KOPT-K1 (cell line): ENCODE results near the gene PINK1.

ENCODE experiments used
- H3K27ac ChIP-seq: fragments of 200-600 bp; sonication (generic); 2 replicates; pipeline ENCODE4 v1.5.1; 2016; ENCODE audit warnings: antibody characterized with exemption, mild to moderate bottlenecking, low read depth, low read length; ENCODE audit not compliant: poor library complexity, severe bottlenecking
- H3K36me3 ChIP-seq: fragments of 200-600 bp; sonication (generic); 2 replicates; pipeline ENCODE4 v1.5.1; 2017; ENCODE audit warnings: antibody characterized with exemption, mild to moderate bottlenecking, low read length, moderate library complexity; ENCODE audit not compliant: insufficient read depth
- H3K9me3 ChIP-seq: fragments of 200-600 bp; sonication (generic); 2 replicates; pipeline ENCODE4 v1.5.1; 2017; ENCODE audit warnings: antibody characterized with exemption, low read length, mild to moderate bottlenecking; ENCODE audit not compliant: insufficient read depth, poor library complexity, severe bottlenecking

Gene PINK1

DNA sequence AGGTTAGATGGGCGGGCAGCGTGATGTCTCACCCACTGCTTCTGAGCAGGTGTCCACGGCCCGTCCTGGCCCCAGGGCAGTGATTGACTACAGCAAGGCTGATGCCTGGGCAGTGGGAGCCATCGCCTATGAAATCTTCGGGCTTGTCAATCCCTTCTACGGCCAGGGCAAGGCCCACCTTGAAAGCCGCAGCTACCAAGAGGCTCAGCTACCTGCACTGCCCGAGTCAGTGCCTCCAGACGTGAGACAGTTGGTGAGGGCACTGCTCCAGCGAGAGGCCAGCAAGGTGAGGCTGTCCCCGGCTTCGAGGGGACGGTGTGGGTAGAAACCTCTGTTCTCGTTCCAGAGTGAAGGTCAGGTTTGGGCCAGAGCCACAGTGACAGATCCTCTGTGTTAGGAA is 15.7 kb downstream of the PINK1 start:
- Histone ChIP-seq H3K9me3 (no peaks in the 10 kb centered on the region), H3K36me3 (peaks cover 61% of the 10 kb centered on the region), H3K27ac (no peak overlapping the region)

DNA sequence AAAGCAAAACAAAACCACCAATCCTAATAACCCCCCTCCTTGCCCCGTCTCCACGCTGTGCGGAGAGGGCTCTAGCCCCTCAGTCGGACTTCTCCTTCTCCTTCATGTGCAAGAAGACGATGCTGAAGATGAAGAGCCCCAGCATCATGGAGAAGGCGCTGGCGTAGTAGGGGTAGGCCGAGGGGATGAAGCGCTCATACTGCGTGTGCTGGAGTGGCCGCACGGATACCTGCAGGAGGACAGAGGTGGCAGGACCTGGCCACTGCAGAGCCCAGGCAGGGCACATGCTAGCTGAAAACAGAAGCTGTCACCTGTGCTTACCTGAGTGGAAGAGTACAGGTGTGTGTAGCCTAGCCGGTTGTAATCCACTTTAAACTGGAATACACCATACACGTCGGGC is 19.0 kb downstream of the PINK1 start:
- H3K27ac ChIP-seq = no peak overlapping the region
- H3K36me3 ChIP-seq = peaks cover 94% of the 10 kb centered on the region
- H3K9me3 ChIP-seq = no peaks in the 10 kb centered on the region

DNA sequence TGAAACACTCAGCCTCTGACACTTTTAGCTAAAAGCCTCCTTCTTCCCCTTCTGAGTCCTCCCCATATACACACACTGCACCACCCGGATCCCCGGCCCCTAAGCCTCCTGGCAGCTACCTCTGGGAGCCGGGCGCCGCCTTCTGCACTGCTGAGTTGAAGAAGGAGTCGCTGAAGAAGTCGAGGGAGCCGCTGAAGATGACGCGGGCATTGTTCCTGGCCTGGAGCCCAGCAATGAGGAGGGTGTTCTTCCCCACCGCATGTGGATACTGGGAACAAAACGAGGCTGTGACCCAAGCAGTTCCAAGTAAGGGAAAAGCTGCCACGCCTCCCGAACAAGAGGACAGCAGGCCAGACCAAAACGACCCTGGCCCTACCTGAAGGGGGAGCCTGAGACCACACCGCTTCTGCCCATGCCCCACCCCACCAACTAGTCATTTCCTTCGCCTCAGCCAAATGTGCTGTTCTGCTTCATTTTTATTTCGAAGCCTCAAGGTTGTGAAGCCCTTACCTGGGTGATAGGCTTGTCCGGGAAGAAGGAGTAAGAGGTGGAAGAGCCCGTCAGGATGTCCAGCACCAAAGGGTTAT is 20.9 kb downstream of the PINK1 start:
- Histone ChIP-seq H3K9me3 (no peaks in the 10 kb centered on the region), H3K36me3 (peaks cover 98% of the 10 kb centered on the region), H3K27ac (no peak overlapping the region)

DNA sequence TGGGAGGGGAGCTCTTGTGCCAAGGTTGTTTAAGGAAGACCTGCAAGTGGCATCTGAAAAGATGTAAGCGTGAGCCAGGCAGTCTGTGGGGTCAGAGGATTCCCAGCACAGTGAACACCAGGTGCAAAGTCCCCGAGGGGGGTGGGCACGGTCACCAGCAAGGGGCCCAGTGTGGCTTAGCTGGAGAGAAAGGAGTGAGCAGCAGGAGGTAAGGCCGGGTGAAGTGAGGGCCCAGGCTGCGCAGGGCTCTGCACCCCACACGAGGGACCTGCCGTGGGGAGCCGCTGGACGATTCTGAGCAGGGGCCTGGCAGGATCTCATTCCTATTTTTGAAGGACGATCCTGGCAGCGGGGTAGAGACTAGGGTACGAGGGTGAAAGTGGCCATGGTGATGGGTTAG is 23.8 kb downstream of the PINK1 start:
- no peaks in the 10 kb centered on the region for H3K9me3 ChIP-seq
- peaks cover 81% of the 10 kb centered on the region for H3K36me3 ChIP-seq
- no peak overlapping the region for H3K27ac ChIP-seq

DNA sequence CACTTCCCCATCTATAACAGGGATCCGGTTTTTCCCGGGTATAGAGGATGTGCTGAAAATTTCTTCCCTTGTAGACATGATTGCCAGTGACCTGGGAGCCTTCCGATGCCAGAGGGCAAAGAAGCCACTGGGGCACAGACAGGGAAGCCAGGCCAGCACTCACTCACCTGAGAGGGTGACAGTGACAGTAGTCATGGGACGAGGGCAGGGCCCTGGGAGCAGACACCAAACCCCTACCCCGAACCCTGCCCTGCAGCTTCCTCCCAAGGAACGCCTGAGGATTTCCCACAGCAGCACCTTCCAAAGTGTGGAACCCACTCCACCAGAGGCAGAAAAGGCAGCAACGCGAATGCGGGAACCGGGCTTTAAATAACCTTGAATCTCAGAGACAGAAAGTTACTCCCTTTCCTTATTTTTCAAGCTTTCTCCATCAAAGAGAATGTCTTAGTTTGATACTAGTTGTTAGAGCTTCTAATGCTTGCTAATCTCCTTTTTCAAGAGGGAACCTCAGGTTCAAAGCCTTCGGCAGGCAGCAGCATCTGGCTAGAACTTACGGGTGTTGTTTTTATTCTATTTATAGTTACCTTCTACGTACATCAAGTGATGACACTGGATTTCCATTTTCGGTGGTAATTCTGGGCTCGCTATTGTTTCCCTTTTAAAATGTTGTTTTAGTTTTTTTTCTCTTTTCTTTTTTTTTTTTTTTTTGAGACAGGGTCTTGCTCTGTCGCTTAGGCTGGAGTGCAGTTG is 25.1 kb downstream of the PINK1 start:
- Histone ChIP-seq H3K27ac (no peak overlapping the region), H3K36me3 (peaks cover 67% of the 10 kb centered on the region), H3K9me3 (no peaks in the 10 kb centered on the region)

DNA sequence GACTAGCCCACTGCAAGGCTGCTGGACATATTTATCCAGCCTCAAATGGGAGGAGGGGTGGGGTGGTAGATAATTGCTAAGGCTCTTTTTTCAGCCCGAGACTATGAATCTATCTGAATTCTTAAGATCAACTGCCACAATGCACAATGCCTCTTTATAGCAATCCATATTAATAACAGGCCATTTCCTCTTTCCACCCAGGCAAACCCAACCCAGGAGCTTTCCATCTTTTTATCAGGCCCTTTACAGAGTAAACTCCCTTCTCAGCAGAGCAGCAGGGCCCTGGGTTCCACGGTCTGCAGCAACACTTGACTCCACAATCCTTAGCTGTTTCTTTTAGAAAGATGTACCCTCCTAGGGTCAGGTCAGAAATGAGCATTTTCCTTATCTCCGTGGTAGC is 27.1 kb downstream of the PINK1 start:
- peak overlapping the region; percentile 83 for H3K27ac ChIP-seq
- peaks cover 47% of the 10 kb centered on the region for H3K36me3 ChIP-seq
- no peaks in the 10 kb centered on the region for H3K9me3 ChIP-seq

DNA sequence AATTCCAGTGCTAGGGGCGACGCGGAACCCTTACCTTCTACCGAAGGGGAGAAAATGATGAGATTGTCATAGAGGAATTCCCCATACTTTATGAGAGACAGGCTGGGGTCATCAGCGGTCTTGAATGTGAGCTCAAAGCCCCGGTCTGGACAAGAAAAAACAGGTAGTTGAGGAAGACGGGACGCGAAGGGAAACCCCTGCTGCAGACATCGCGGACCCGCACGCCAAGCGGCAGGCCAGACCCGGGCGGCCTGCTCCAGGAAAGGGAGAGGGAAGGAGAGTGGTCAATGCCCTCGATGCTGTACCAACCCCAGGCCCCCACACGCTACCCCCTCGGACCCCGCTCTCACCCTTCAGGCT is 27.6 kb downstream of the PINK1 start:
- peak overlapping the region; percentile 83 for H3K27ac ChIP-seq
- no peaks in the 10 kb centered on the region for H3K9me3 ChIP-seq

DNA sequence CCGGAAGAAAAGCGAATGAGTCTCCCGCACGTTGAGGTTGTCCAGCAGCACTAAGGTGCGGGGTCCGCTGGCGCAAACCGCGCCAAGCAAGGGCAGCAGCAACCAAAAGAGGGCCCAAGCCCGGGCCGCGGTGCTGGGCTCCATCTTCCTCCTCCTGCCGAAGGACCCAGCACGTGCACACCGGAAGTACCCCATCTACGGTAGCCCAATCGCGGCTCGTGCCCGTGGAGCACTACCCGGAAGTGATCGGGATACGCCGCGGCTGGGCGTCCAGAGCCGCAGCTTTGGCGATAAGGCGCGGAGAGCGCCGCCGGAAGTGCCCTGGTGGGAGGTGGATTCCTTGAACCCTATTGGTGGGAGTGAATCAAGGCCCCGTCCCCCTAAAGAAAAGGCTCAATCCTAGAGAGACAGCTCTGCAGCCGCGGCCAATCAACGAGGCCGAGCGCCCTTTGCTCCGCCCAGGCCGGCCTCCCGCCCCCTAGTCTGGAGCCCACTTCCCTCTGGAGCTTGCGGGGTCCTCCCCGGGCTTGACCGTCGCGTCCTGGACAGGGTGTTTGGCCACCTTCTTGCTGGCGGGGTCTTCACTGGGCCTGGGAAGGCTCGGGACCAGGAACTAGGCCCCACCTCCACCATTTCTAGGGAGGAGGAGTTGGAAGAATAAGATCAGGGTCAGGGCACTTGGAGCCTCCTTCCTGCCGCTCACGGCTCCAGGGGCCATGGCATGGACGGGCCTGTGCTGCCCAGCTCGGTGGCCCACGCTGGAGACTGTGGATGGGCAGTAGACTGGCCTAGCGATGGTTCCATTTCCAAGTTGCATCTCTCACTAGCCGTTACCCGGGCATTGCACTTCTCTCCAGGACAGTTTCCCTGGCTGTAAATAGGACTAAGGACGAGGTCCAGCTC is 28.2 kb downstream of the PINK1 start, which contains the start of gene DDOST:
Gene DDOST, minus strand, starts transcription at position 163 of the 903 bp plus-strand sequence. Its CDS starts 19 bp downstream, at position 144.
- peaks cover 36% of the 10 kb centered on the region for H3K36me3 ChIP-seq
- peak within 1 kb of the TSS; percentile 83 for H3K27ac ChIP-seq
- H3K9me3 ChIP-seq = no peaks in the 10 kb centered on the region

More for the DNA sequence above, 27.6 kb downstream of the PINK1 start:
- H3K36me3 ChIP-seq = peaks cover 43% of the 10 kb centered on the region

DNA sequence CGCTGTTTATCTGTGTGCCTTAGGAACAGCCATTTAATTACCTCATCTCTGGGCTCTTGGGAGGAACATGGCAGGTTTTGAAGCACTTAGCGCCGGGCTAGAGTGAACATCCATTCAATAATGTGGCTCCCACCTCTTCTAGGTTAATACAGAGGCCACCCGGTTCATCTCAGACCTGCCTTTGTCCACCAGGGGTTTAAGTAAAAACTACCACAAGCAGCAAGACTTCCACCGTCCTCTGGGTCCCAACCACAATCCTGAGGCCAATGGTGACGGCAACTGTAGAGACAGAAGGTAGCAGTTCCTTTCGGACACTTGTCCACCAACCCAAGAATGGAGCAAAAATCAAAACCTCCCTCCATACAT is 28.8 kb downstream of the PINK1 start:
- peaks cover 30% of the 10 kb centered on the region for H3K36me3 ChIP-seq
- no peaks in the 10 kb centered on the region for H3K9me3 ChIP-seq
- H3K27ac ChIP-seq = peak overlapping the region; percentile 83

DNA sequence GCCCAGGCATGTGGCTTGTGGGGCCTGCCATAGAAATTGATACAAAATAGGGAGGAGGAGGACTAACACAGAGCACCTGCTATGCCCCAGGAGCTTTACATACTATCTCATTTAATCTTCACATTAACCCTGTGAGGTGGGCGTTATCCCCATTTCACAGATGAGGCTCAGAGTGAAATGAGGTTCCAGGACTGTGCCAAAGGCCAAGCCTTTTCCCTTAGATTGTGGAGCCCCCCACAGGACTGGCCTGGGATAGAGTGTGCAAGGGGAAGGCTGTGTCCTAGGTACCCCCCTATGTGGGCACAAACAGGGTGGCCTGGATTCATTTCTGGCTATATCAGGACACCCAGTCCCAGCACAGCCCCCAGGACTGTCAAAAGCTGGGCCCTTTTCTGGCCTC is 30.1 kb downstream of the PINK1 start:
- no peaks in the 10 kb centered on the region for H3K9me3 ChIP-seq
- H3K36me3 ChIP-seq = peaks cover 17% of the 10 kb centered on the region
- no peak overlapping the region for H3K27ac ChIP-seq

DNA sequence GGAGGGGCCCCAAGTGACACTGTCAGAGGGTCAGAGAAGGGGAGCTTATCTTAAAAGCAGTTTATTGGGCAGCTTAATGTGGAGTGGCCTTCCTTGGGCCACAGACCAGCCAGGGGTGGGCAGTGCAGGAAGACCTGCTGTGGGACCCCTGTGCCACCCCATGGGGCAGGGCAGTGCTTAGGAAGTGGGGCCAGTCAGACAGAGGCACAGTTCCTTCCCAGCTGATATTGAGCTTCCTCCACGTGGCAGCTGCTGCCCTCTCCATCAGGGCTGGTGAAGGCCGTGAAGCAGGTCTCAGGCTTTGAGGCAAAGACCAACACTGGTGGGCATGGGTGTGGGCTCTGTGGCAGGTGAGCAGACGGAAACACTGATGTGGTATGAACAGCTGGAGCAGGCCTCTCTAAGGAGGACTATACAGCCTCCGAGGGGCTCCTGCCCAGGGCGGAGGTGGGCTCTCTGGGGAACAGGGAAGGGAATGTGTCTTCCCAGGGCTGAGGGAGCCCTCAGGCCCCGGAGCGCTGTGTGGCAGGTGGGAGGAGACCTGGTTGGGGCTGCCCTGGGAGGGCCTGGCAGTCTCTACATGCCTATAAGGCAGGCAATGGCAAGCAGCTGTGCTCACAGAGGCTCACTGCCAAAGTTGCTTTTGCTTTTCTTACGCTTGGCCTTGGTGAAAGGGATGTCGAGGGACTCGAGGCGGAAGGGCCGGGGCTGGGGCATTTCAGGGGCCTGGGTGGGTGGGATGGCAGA is 30.9 kb downstream of the PINK1 start:
- Histone ChIP-seq H3K27ac (no peak overlapping the region), H3K36me3 (peaks cover 9% of the 10 kb centered on the region), H3K9me3 (no peaks in the 10 kb centered on the region)

DNA sequence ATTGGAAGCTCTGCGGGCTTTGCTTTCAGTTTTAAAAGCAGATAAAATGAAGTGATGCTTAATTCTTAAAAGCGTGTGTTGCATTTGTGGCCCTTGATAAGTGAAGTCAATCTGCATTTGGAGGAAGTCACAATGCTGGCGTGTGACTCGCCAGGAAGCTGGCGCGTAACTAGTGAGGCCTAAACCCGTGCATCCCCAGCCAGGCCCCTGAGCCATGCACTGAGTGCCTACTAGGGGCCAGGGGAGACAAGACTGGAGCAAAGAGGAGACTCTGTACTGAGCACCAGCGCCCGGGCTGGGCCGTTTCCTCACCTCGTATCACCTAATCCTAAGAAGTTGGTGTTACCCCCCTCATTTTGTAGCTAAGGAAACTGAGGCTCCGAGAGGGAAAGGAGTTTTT is 32.5 kb downstream of the PINK1 start:
- H3K9me3 ChIP-seq = no peaks in the 10 kb centered on the region

DNA sequence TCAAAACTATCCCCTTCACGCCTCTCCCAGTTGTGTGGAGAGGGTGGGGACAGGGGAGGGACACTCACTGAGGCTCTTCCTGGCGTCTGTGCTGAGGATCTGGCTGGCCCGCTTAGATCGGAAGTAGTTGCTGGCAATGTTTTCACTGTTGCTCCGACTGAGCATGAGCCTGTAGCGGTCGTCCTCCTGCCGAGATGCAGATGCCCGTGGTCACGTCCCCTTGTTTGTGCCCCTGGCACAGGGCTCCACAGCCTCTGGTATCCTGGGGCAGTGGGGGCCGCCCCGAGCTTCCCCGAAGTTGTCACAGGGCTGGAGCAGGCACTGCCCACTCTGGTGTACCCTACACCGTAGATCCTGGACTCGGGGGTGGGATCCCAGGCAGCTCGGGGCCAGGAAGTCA is 32.9 kb downstream of the PINK1 start:
- no peaks in the 10 kb centered on the region for H3K36me3 ChIP-seq
- no peaks in the 10 kb centered on the region for H3K9me3 ChIP-seq
- H3K27ac ChIP-seq = no peak overlapping the region

More for the DNA sequence above, 32.5 kb downstream of the PINK1 start:
- no peaks in the 10 kb centered on the region for H3K36me3 ChIP-seq
- H3K27ac ChIP-seq = no peak overlapping the region

DNA sequence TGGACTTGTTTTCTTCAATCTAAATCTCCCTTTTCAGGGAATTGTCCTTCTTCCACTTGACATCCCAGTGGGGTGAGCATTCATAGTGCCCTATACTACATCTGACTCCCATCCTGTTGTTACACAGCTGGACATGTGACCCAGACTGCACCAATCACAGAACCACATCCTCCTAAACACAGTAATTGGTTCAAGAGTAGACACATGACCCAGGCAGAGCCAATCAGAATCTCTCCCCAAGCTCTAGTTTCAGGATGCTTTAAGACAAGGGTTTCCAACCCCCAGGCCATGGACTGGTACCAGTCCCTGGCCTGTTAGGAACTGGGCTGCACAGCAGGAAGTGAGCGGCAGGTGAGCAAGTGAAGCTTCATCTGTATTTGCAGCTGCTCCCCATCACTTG is 33.5 kb downstream of the PINK1 start:
- Histone ChIP-seq H3K27ac (no peak overlapping the region), H3K9me3 (no peaks in the 10 kb centered on the region), H3K36me3 (no peaks in the 10 kb centered on the region)

DNA sequence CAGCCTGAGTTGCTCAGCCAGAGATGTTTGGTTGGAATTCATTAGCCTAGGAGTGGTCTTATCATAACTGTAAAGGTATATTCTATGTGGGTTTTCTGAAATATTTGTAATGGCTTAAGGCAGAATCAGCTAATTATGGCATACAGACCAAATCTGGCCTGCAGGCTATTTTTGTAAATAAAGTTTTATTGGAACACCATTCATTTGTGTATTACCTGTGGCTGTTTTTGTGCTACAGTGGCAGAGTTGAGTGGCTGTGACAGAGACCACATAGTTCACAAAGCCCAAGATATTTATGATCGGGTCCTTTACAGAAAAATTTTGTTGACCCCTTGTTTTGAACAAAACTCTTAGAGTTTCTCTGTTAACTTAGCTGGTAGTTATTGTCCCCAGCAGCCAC is 35.3 kb downstream of the PINK1 start:
- H3K27ac ChIP-seq = no peak overlapping the region
- H3K9me3 ChIP-seq = no peaks in the 10 kb centered on the region
- no peaks in the 10 kb centered on the region for H3K36me3 ChIP-seq
